Erythroblast (primary cell): ENCODE data around the gene CHAD.

Experiments
- GATA1 ChIP-seq: IDR thresholded peaks from 2 replicates; pipeline ENCODE4 v1.6.1; 2011; ENCODE audit warnings: low read depth, mild to moderate bottlenecking, control low read depth, low read length, moderate library complexity
- POLR2A ChIP-seq: IDR thresholded peaks from 2 replicates; pipeline ENCODE4 v1.6.1; 2011; ENCODE audit warnings: mild to moderate bottlenecking, low read length

- TF ChIP-seq POLR2A (no peak), GATA1 (no peak)
Observed at GRCh38 chr17:50483266-50483665, 14.6 kb upstream of the CHAD start.
